K562 (cell line): Measurements from ENCODE around the gene MEOX1. TPM values are rescaled to one million over a fixed set of nuclear protein-coding genes. Genes with fewer than 3 reads are reported as not detected.

Experiments
- ATAC-seq: fragments of 200-7000 bp; cut with Tn5 transposase; 3 replicates; pipeline ENCODE4 v1.9.1; 2020; ENCODE audit warnings: moderate library complexity
- BruUV-seq: library from RNA; stranded (reverse); fragments of 400-500 nt; replicated peaks from 2 replicates; lab custom pipeline; 2021; lab: Mats Ljungman, UMichigan
- CTCF ChIA-PET: fragments of 300-600 bp; formaldehyde crosslinking; extraction: SDS; loops from one replicate; lab custom pipeline; 2021; ENCODE audit warnings: low intra/inter-chr PET ratio; lab: Yijun Ruan, JAX
- POLR2A ChIA-PET: fragments of 300-600, 350-650 bp; sonication (Branson Sonifier 250); formaldehyde crosslinking; extraction: SDS; loops from one replicate; lab custom pipeline; 2021; ENCODE audit warnings: antibody characterized with exemption, inconsistent platforms; lab: Yijun Ruan, JAX
- DNase-seq, 4 experiments: peaks; one replicate each; pipeline versions ENCODE4 v3.0.0 to v3.0.0-alpha.2; 2011 to 2018; ENCODE audit warnings: low spot score in 3 of 4, mixed read lengths in 3 of 4; ENCODE audit errors: extremely low read depth in 1 of 4
- FAIRE-seq: peaks from 2 replicates; lab custom pipeline; 2011; peaks lifted over from hg19 to GRCh38; lab: Jason Lieb, UNC
- H2AFZ ChIP-seq: 2 replicates; pipeline ENCODE4 v1.6.0; 2011; ENCODE audit warnings: low read depth, low read length, control low read depth, inconsistent platforms
- H3K27ac ChIP-seq: fragments of 200-600 bp; 3 replicates; pipeline ENCODE4 v1.8.0; 2011; ENCODE audit warnings: low read depth, mild to moderate bottlenecking, control low read depth, inconsistent platforms, low read length, moderate library complexity, mixed read lengths; ENCODE audit errors: extremely low read depth
- H3K27me3 ChIP-seq, 2 experiments: fragments of 300-600 bp in 1 of 2; 2 replicates in 1 of 2; 3 replicates in 1 of 2; pipeline versions ENCODE4 v1.6.0 to v1.8.0; 2011; ENCODE audit warnings: inconsistent platforms in 2 of 2, low read length in 2 of 2, mild to moderate bottlenecking in 1 of 2, mixed read lengths in 1 of 2, moderate library complexity in 1 of 2; ENCODE audit not compliant: control insufficient read depth in 2 of 2, insufficient read depth in 2 of 2
- H3K36me3 ChIP-seq: fragments of 300-600 bp; 3 replicates; pipeline ENCODE4 v1.8.0; 2011; ENCODE audit warnings: mild to moderate bottlenecking, low read length, inconsistent platforms; ENCODE audit not compliant: control insufficient read depth, insufficient read depth
- H3K4me1 ChIP-seq, 2 experiments: fragments of 200-600 bp in 1 of 2; replicated peaks in 1 of 2; 2 replicates in 1 of 2; 3 replicates in 1 of 2; pipeline versions ENCODE4 v1.5.1 to v1.8.0; 2011; ENCODE audit warnings: inconsistent platforms in 2 of 2, low read length in 2 of 2, mild to moderate bottlenecking in 1 of 2, mixed read lengths in 1 of 2, moderate library complexity in 1 of 2; ENCODE audit not compliant: control insufficient read depth in 2 of 2, insufficient read depth in 2 of 2
- H3K4me2 ChIP-seq: 2 replicates; pipeline ENCODE4 v1.6.1; 2011; ENCODE audit warnings: low read length, control low read depth, inconsistent platforms, mixed read lengths; ENCODE audit not compliant: insufficient read depth
- H3K4me3 ChIP-seq: fragments of 200-600 bp; sonication (generic), shearing (Covaris generic); 2 replicates; pipeline ENCODE4 v1.5.1; 2016; ENCODE audit warnings: control low read depth, inconsistent platforms
- H3K79me2 ChIP-seq: fragments of 200-600 bp; 3 replicates; pipeline ENCODE4 v1.8.0; 2011; ENCODE audit warnings: low read length, inconsistent platforms; ENCODE audit not compliant: control insufficient read depth, insufficient read depth
- H3K9ac ChIP-seq, 2 experiments: 2 replicates each; pipeline versions ENCODE4 v1.6.0 to v1.6.1; 2011; ENCODE audit warnings: low read depth in 2 of 2, low read length in 2 of 2, control low read depth in 1 of 2, inconsistent platforms in 1 of 2, mild to moderate bottlenecking in 1 of 2, mixed read lengths in 1 of 2; ENCODE audit not compliant: insufficient read depth in 1 of 2
- H3K9me1 ChIP-seq: one replicate; pipeline ENCODE4 v1.6.0; 2011; ENCODE audit warnings: inconsistent platforms, mild to moderate bottlenecking, low read length, moderate library complexity; ENCODE audit not compliant: control insufficient read depth, insufficient read depth
- H3K9me3 ChIP-seq: replicated peaks from 2 replicates; pipeline ENCODE4 v1.5.1; 2011; ENCODE audit warnings: low read depth, low read length, inconsistent platforms; ENCODE audit not compliant: control insufficient read depth, insufficient read depth
- H4K20me1 ChIP-seq: replicated peaks from 2 replicates; pipeline ENCODE4 v1.6.1; 2011; ENCODE audit warnings: low read length, inconsistent platforms, mixed read lengths; ENCODE audit not compliant: control insufficient read depth, insufficient read depth
- CBX3 ChIP-seq, 2 experiments: IDR thresholded peaks; 1 replicate in 1 of 2; 2 replicates in 1 of 2; pipeline ENCODE4 v1.6.1; 2012; ENCODE audit warnings: inconsistent platforms in 2 of 2, low read length in 2 of 2, borderline replicate concordance in 1 of 2, control low read depth in 1 of 2
- CEBPB ChIP-seq: fragments of 450-650 bp; IDR thresholded peaks from 2 replicates; pipeline ENCODE4 v1.6.1; 2016; ENCODE audit warnings: missing genetic modification characterization, missing compliant biosample characterization
- CHD1 ChIP-seq: fragments of 200-600 bp; sonication (generic); IDR thresholded peaks from one replicate; pipeline ENCODE4 v1.6.1; 2012; ENCODE audit warnings: mild to moderate bottlenecking, moderate library complexity, low read length, inconsistent platforms
- CXXC5 ChIP-seq: fragments of 250-450 bp; sonication (Bioruptor Pico); IDR thresholded peaks from 2 replicates; pipeline ENCODE4 v1.8.0; 2022; ENCODE audit warnings: inconsistent platforms, mild to moderate bottlenecking, moderate library complexity
- FOXK1 ChIP-seq: sonication (generic); formaldehyde crosslinking; IDR thresholded peaks from 2 replicates; pipeline ENCODE4 v1.8.0; 2022; ENCODE audit warnings: missing genetic modification reagents, mild to moderate bottlenecking, borderline replicate concordance
- HIVEP1 ChIP-seq: fragments of 250-450 bp; sonication (Bioruptor Pico); IDR thresholded peaks from 2 replicates; pipeline ENCODE4 v1.4.0; 2020; ENCODE audit warnings: mild to moderate bottlenecking
- KLF10 ChIP-seq: fragments of 250-450 bp; sonication (Bioruptor Pico); IDR thresholded peaks from 2 replicates; pipeline ENCODE4 v1.6.1; 2021; ENCODE audit warnings: matching md5 sums
- MTA2 ChIP-seq: fragments of 450-650 bp; IDR thresholded peaks from 2 replicates; pipeline ENCODE4 v1.6.1; 2016; ENCODE audit warnings: low read depth
- NCOA2 ChIP-seq, 2 experiments: fragments of 450-650 bp; IDR thresholded peaks; 2 replicates each; pipeline ENCODE4 v1.6.1; 2018; ENCODE audit warnings: mild to moderate bottlenecking in 2 of 2, moderate library complexity in 1 of 2; ENCODE audit not compliant: partially characterized antibody in 2 of 2
- NFE2L1 ChIP-seq: fragments of 450-650 bp; IDR thresholded peaks from 2 replicates; pipeline ENCODE4 v1.6.1; 2016; ENCODE audit warnings: missing genetic modification characterization, low read depth, mild to moderate bottlenecking, missing compliant biosample characterization, moderate library complexity, borderline replicate concordance
- NUFIP1 ChIP-seq: fragments of 450-650 bp; IDR thresholded peaks from 2 replicates; pipeline ENCODE4 v1.6.1; 2018; ENCODE audit not compliant: partially characterized antibody
- SAP30 ChIP-seq: fragments of 200-600 bp; sonication (generic); IDR thresholded peaks from 2 replicates; pipeline ENCODE4 v1.6.1; 2012; ENCODE audit warnings: borderline replicate concordance, low read depth, mild to moderate bottlenecking, moderate library complexity, low read length, control low read depth, inconsistent platforms; ENCODE audit not compliant: insufficient read depth, poor library complexity, severe bottlenecking
- ZFPM2 ChIP-seq: fragments of 250-450 bp; sonication (Bioruptor Pico); IDR thresholded peaks from 2 replicates; pipeline ENCODE4 v1.5.1; 2022; ENCODE audit warnings: mild to moderate bottlenecking
- ZNF282 ChIP-seq: sonication (generic); formaldehyde crosslinking; IDR thresholded peaks from 2 replicates; pipeline ENCODE4 v1.8.1; 2023; ENCODE audit warnings: missing genetic modification reagents
- WGBS: fragments of 100-300 bp; shearing (Covaris generic); methylation state at CpG from one replicate; pipeline ENCODE4 v1.1.6; 2016; ENCODE audit warnings: low coverage, mixed read lengths; ENCODE audit not compliant: insufficient coverage; ENCODE audit errors: missing lambda C conversion rate; 5-methylcytosine and 5-hydroxymethylcytosine counted together
- in situ Hi-C: fragments of 300-500 bp; cut with MboI; formaldehyde crosslinking; loops from 4 replicates; pipeline ENCODE4 v1.15.0; 2018; ENCODE audit warnings: inconsistent platforms, mixed read lengths
- intact Hi-C: fragments of 100-400 bp; cut with micrococcal nuclease; formaldehyde crosslinking; loops from 2 replicates; pipeline ENCODE4 v1.14.2; 2022
- polyA plus RNA-seq, 8 experiments: library from polyadenylated mRNA; depleted of rRNA in 4 of 8; stranded (reverse) in 5 of 8; unstranded in 3 of 8; fragments of >200 nt; fragmentation: Nextera tagmentation in 2 of 8; fragmentation: Illumina TruSeq in 1 of 8; extraction: Ambion mirVana in 2 of 8; extraction: Trizol in 1 of 8; gene quantifications; 2 replicates each; pipeline versions ENCODE4 v1.2.1 to v1.2.3, GENCODE V29; 2011 to 2014; ENCODE audit warnings: inconsistent platforms in 1 of 8, missing spikeins in 1 of 8
- total RNA-seq, 7 experiments: library from RNA; depleted of rRNA in 6 of 7; stranded (reverse); fragments of >200 nt in 6 of 7; fragmentation: Illumina TruSeq in 2 of 7; extraction: Trizol in 2 of 7; gene quantifications; 2 replicates each; pipeline versions ENCODE4 v1.2.1 to v1.2.3, GENCODE V29; 2011 to 2021; ENCODE audit warnings: low replicate concordance in 1 of 7
- TF ChIP-seq, protein P1 (sequence below): fragments of 250-450 bp; sonication (Bioruptor Pico); IDR thresholded peaks from 2 replicates; pipeline ENCODE4 v1.5.0; 2020; ENCODE audit warnings: mild to moderate bottlenecking, borderline replicate concordance
- TF ChIP-seq, protein P2 (sequence below): sonication (generic); formaldehyde crosslinking; IDR thresholded peaks from 2 replicates; pipeline ENCODE4 v1.8.0; 2023; ENCODE audit warnings: mild to moderate bottlenecking, missing genetic modification reagents
- TF ChIP-seq, protein P3 (sequence below): fragments of 450-650 bp; formaldehyde crosslinking; IDR thresholded peaks from 2 replicates; pipeline ENCODE4 v1.4.0; 2022; ENCODE audit warnings: mild to moderate bottlenecking, moderate library complexity

Gene MEOX1
- total and polyA plus RNA-seq, 9 of the 15 experiments (the other 6 are each of a cell fraction or from before 2014, with no cell fraction given) = not detected

- no TSS peak for BruUV-seq
- no peak for DNase-seq
- ATAC-seq = no peak
- no peak for FAIRE-seq
- no peaks in the 10 kb centered on the region for H3K9me1 ChIP-seq
- WGBS = 0% methylated on average over 2 of the region's 2 CpGs
- no peak overlapping the region for H2AFZ ChIP-seq
- CTCF ChIA-PET = interaction anchor here (11.2 kb wide), 1 partner anchor 65 kb away, joined by 310 read pairs; the partner anchor contains the start of gene SOST
- H3K9ac ChIP-seq = no peak overlapping the region
- no peak overlapping the region for H3K4me3 ChIP-seq
- H3K4me1 ChIP-seq = peaks cover 0 to 4% of the 10 kb centered on the region in 2 experiments; a peak in 1 of 5 replicates
- H4K20me1 ChIP-seq = no peaks in the 10 kb centered on the region; the same call in 1 of the 2 replicates
- no peaks in the 10 kb centered on the region for H3K36me3 ChIP-seq
- intact Hi-C loops = loop anchor here (10.0 kb wide), 1 partner anchor 148 kb away; the partner anchor contains the start of gene CD300LG
- POLR2A ChIA-PET = no interaction called here
- H3K4me2 ChIP-seq = no peak overlapping the region
- no peaks in the 10 kb centered on the region for H3K9me3 ChIP-seq
- H3K27me3 ChIP-seq = peaks cover 0 to 45% of the 10 kb centered on the region in 2 experiments; a peak in 2 of 5 replicates
- no peaks in the 10 kb centered on the region for H3K79me2 ChIP-seq
- H3K27ac ChIP-seq = no peak overlapping the region
- in situ Hi-C loops = no loop called here
- no peak for TF ChIP-seq NCOA2 (IDR thresholded peaks at IDR 0.05; ENCODE audit: partially characterized antibody in 2 of 2)
- no peak for TF ChIP-seq ZNF282 (CRISPR knock-in tag)
- TF ChIP-seq KLF10 (CRISPR knock-in tag) = no peak
- no peak for TF ChIP-seq CBX3 (IDR thresholded peaks at IDR 0.05; ENCODE audit: borderline replicate concordance in 1 of 2, low read length in 2 of 2)
- no peak for TF ChIP-seq NFE2L1 (tag)
- no peak for TF ChIP-seq NUFIP1
- TF ChIP-seq MTA2 = no peak
- no peak for TF ChIP-seq HIVEP1 (CRISPR knock-in tag)
- no peak for TF ChIP-seq SAP30
- no peak for TF ChIP-seq CEBPB (tag)
- TF ChIP-seq, protein P1, sequence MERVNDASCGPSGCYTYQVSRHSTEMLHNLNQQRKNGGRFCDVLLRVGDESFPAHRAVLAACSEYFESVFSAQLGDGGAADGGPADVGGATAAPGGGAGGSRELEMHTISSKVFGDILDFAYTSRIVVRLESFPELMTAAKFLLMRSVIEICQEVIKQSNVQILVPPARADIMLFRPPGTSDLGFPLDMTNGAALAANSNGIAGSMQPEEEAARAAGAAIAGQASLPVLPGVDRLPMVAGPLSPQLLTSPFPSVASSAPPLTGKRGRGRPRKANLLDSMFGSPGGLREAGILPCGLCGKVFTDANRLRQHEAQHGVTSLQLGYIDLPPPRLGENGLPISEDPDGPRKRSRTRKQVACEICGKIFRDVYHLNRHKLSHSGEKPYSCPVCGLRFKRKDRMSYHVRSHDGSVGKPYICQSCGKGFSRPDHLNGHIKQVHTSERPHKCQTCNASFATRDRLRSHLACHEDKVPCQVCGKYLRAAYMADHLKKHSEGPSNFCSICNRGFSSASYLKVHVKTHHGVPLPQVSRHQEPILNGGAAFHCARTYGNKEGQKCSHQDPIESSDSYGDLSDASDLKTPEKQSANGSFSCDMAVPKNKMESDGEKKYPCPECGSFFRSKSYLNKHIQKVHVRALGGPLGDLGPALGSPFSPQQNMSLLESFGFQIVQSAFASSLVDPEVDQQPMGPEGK (CRISPR knock-in tag) = no peak
- TF ChIP-seq, protein P2, sequence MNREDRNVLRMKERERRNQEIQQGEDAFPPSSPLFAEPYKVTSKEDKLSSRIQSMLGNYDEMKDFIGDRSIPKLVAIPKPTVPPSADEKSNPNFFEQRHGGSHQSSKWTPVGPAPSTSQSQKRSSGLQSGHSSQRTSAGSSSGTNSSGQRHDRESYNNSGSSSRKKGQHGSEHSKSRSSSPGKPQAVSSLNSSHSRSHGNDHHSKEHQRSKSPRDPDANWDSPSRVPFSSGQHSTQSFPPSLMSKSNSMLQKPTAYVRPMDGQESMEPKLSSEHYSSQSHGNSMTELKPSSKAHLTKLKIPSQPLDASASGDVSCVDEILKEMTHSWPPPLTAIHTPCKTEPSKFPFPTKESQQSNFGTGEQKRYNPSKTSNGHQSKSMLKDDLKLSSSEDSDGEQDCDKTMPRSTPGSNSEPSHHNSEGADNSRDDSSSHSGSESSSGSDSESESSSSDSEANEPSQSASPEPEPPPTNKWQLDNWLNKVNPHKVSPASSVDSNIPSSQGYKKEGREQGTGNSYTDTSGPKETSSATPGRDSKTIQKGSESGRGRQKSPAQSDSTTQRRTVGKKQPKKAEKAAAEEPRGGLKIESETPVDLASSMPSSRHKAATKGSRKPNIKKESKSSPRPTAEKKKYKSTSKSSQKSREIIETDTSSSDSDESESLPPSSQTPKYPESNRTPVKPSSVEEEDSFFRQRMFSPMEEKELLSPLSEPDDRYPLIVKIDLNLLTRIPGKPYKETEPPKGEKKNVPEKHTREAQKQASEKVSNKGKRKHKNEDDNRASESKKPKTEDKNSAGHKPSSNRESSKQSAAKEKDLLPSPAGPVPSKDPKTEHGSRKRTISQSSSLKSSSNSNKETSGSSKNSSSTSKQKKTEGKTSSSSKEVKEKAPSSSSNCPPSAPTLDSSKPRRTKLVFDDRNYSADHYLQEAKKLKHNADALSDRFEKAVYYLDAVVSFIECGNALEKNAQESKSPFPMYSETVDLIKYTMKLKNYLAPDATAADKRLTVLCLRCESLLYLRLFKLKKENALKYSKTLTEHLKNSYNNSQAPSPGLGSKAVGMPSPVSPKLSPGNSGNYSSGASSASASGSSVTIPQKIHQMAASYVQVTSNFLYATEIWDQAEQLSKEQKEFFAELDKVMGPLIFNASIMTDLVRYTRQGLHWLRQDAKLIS (CRISPR knock-in tag) = no peak
- TF ChIP-seq, protein P3, sequence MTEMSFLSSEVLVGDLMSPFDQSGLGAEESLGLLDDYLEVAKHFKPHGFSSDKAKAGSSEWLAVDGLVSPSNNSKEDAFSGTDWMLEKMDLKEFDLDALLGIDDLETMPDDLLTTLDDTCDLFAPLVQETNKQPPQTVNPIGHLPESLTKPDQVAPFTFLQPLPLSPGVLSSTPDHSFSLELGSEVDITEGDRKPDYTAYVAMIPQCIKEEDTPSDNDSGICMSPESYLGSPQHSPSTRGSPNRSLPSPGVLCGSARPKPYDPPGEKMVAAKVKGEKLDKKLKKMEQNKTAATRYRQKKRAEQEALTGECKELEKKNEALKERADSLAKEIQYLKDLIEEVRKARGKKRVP (CRISPR knock-in tag) = no peak
- TF ChIP-seq ZFPM2 (CRISPR knock-in tag) = no peak
- no peak for TF ChIP-seq FOXK1 (CRISPR knock-in tag)
- TF ChIP-seq CHD1 = no peak
- TF ChIP-seq CXXC5 (CRISPR knock-in tag) = no peak
Observed at GRCh38 chr17:43696891-43697290, 35.2 kb upstream of the MEOX1 start.
